HG02798 (cell line): Measurements from ENCODE around the gene STKLD1.

Experiments used
- ATAC-seq: cut with Tn5 transposase; IDR thresholded peaks from one replicate; pipeline ENCODE4 v1.9.1; 2021; ENCODE audit warnings: mild to moderate bottlenecking; ENCODE audit not compliant: unreplicated experiment, poor library complexity

Gene STKLD1

GRCh38 chr9:133344071-133344470 lies 32.1 kb upstream of the STKLD1 start:
- no peak for ATAC-seq

GRCh38 chr9:133344979-133345378 lies 31.2 kb upstream of the STKLD1 start:
- ATAC-seq, result no peak

DNA sequence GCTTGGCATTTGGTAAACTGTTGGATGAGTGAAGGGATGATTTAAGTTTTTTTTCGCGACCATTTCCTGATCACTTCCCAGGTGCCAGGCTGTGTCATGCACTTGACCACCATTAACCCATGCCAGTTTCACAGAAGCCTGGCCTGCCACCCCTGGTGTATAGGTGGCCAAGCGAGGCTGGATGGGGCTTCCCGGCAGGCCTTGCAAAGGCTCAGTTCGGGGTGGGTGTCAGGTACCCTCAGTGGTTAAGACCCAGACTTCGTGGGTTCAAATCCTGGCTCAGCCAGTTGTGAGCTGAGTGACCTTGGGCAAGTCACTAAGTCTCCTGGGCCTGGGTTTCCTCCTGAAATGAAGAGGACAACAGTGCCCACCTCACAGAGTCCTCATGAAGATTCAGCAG lies 30.6 kb upstream of the STKLD1 start:
- ATAC-seq, result no peak

DNA sequence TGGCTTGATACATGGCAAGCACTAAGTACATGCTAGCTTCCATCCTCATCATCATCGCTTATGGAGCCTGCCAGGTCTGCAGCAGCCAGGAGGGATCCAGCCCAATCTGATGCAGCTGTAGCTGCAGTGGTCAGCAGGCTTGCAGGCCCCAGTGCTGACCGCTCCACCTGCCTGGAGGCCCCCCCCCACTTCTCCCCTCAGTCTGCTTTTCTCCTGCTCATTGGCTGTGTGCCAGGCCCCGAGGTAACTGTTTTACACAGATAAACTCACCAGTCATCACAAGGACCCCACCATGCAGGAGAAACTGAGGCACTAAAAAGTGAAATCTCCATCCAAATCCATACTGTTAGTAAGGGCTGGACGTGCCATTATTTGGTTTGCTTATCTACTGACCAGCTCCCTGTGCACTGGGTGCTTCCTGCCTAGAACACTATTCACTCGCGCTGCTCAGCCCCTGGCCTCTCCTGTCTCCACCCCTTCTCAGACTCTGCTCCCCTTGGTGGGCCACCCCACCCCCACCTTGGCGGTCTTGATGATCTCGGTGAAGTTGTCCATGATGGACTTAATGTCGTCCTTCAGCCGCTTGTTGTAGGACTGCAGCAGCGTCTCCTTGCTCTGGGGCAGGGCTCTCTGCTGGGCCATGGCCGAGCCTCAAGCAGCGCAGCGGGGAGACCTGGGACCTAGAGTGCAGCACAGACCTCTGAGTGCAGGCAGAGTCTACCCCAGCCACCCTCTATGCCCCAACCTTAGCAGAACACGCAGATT lies 30.0 kb upstream of the STKLD1 start:
- no peak for ATAC-seq

DNA sequence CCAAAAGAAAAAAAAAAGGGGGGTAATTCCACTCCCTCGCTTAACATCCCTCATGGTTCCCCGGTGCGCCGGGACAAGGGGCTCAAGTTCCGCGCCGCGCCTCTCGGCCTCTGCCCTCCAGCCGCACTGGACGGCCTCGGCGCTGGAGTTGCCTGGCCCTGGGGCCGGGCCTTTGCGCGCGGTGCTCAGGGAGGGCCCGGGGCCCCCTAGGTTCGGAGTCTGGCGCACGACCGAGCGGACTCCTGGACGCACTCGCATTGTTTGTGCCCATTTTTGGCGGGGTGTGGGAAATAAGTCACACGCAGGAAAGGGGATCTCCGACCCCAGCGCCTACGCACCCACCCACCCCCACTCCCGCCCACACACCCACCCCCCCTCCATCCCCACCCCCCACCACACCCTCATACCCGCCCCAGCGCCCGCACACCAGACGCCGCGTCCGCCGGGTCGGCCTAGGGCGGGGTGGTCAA lies 28.6 kb upstream of the STKLD1 start:
- ATAC-seq, result peak; percentile 20

- peak; percentile 70 for ATAC-seq
These were observed 28.0 kb upstream of the STKLD1 start, which contains the start of the genes MED22 and RPL7A for GRCh38 chr9:133347985-133348717. TSS of gene MED22 (minus strand) at chr9:133348131. CDS start at chr9:133346662, 1,469 bp downstream. TSS of gene RPL7A (plus strand) at chr9:133348218. CDS start at chr9:133348244, 26 bp downstream.

- ATAC-seq, result no peak
These were observed 27.2 kb upstream of the STKLD1 start for GRCh38 chr9:133348718-133349573.

DNA sequence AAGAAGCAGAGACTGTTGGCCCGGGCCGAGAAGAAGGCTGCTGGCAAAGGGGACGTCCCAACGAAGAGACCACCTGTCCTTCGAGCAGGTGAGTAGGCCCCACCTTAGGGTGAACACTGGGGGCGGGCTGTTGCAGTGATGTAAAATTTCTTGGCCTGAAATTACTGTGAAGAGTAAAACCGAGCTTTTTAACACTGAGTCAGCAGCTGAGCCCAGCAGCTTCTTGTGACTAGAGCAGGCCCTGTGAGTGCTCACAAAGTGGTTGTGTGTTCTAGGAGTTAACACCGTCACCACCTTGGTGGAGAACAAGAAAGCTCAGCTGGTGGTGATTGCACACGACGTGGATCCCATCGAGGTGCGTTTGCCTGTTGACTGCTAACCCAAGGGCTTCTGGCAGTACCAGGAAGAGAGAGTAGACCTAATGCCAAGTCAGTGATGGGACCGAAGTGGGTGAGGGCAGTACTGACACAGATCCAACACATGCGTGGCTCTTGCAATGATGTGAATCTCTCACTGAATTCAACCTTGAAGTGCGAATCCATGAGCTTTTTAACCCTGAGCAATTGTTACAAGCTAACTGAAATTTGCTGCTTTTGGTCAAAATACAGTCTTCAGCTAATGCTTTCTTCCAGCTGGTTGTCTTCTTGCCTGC lies 26.1 kb upstream of the STKLD1 start:
- ATAC-seq, result no peak

- no peak for ATAC-seq
These were observed 24.6 kb upstream of the STKLD1 start for GRCh38 chr9:133351526-133351907.

- no peak for ATAC-seq
These were observed 24.1 kb upstream of the STKLD1 start for GRCh38 chr9:133351908-133352634.

DNA sequence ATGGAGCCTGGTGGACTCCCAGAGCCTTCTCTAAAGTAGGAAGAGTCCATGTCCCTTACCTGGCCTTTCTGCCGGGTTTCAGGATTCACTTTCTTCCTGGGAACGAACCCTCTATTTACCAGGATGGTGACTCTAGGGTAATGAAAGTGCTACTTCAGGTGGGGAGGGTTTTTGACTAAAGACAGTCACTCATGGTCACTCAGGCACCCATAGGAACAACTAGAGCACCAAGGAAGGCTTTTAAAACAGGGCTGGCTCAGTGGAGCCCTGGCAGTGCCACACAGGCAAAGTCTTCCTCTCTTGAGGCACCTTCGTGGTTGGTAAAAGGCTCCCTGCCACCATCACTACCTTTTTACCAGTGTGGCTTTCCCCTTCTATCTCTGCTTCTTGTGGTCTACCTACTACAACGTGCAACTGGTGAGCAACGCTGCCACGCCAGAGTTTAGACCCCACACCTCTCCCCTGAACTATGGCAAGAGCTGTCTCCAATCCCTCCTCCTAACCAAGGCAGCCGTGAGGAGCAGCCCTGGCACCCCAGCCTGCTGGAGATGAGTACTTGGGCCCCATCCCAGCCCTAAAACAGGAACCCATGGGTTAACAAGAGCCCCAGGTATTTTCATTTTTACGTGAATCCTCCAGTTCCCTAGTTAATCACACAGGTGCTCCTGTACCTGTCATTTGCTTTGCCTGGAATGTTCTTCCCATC lies 23.4 kb upstream of the STKLD1 start:
- no peak for ATAC-seq

DNA sequence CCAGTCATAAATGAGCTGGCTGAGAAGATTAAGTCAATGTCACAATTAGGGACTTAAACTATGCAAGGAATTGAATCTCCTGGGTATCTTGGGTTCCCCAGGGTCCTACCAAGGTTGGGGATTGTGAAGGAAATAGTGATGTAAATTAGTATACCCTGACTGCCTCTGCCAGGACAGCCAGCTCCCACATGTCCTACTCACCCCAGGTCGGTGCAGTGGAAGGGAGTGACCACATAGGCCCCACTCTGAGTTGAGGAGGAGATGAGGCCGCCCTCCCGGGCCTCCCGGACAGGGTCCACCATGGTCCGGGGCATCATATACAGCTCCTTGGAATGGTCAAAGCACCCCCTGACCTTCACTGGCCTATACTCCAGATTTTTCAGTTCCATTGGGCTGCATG lies 22.6 kb upstream of the STKLD1 start:
- no peak for ATAC-seq

DNA sequence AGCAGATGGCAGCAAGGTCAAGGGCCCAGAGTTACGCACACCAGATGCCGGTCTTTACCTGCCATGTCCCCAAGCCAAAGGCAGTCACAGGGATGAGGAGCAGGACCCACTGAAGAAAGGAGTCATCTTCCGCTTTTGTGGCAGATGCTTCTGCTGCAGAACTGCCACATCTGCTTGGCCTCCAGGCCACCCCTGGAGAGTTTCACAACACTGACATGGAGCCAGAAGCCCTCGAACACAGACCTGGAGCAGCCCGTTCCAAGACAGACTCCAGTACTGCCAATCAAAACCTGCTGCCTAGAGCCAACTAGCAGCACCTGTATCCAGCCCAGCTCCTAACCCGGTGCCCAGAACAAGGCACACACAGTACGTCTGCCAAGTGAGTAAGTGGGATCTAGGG lies 21.4 kb upstream of the STKLD1 start:
- no peak for ATAC-seq

DNA sequence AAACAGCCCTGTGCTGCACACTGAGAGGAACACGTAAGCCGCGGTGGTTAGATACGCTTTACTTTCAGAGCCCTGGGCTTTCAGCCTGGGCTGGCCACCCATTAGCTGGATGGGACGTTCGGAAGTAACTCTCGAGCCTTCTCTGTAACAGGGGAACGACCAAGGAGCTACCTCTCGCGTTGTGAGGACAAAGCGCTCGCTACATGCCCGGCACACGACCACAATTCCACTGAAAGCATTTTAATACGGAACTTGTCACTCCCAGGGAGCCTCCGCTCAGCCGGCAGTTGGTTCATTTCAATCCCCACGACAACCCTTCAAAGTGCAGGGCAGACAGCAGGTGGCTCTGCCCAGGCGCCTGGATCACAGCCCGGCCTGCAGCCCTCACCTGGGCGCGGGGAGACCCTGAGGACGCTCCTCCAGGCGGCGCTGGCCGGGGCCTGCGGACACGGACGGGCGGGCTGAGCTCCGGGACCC lies 20.2 kb upstream of the STKLD1 start:
- no peak for ATAC-seq

DNA sequence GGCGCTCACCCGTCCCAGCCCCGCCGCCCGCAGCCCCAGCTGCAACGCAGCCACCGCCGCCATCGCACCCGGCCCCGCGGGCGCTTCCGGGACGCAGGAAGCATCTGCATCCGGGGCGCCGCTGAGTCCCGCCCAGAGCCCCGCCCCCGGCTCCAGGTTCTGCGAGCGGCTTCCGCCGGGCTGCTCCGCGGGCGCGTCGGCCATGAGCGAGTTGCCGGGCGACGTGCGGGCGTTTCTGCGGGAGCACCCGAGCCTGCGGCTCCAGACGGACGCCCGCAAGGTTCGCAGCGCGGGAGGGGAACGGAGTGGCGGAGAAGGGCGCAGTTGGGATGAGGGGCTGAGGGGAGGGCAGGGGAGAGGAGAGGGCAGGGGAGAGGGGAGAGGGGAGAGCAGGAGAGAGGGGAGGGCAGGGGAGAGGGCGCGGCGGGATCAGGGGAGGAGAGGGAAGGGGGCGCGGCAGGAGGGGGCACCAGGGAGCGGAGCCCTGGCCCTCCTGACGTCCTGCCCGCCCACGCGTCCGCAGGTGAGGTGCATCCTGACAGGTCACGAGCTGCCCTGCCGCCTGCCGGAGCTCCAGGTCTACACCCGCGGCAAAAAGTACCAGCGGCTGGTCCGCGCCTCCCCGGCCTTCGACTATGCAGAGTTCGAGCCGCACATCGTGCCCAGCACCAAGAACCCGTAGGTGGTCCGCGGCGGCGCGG lies 19.6 kb upstream of the STKLD1 start, which contains the start of the genes SURF1 and SURF2:
Gene SURF1, minus strand, starts transcription at position 97 of the 701 bp plus-strand sequence. Its CDS starts 34 bp downstream, at position 63.
Gene SURF2, plus strand, starts transcription at position 160 of the 701 bp plus-strand sequence. Its CDS starts 43 bp downstream, at position 203.
- peak; percentile 72 for ATAC-seq

- ATAC-seq, result no peak
These were observed 18.5 kb upstream of the STKLD1 start for GRCh38 chr9:133357656-133358055.

GRCh38 chr9:133359399-133360175 lies 16.6 kb upstream of the STKLD1 start:
- no peak for ATAC-seq
